HG03159 (cell line): ENCODE results near the gene WBP11.
A peak's percentile ranks its signal among the peaks of the same experiment; 100 is the strongest.

Experiments used
- ATAC-seq: cut with Tn5 transposase; IDR thresholded peaks from one replicate; pipeline ENCODE4 v1.9.1; 2021; ENCODE audit warnings: mild to moderate bottlenecking, moderate library complexity; ENCODE audit not compliant: unreplicated experiment

Gene WBP11

DNA sequence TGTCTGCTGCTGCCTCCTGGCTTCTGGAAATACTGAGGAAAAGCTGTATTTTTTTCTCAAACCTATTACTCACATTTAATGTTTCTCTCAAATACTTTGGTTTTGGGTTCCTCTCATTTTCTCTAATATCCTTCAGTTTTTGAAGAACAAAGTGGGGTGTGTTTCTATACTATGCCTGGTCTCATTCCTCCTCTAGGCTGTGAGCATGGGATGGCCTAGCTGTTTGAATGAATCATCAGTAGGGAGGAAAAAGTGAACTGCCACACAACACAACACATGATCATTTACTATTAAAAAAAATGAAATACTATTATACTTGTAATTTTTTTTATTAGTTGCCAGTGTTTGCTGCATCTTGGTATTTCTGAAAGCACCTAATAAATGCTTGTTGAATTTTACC lies 22.0 kb upstream of the WBP11 start:
- no peak for ATAC-seq

DNA sequence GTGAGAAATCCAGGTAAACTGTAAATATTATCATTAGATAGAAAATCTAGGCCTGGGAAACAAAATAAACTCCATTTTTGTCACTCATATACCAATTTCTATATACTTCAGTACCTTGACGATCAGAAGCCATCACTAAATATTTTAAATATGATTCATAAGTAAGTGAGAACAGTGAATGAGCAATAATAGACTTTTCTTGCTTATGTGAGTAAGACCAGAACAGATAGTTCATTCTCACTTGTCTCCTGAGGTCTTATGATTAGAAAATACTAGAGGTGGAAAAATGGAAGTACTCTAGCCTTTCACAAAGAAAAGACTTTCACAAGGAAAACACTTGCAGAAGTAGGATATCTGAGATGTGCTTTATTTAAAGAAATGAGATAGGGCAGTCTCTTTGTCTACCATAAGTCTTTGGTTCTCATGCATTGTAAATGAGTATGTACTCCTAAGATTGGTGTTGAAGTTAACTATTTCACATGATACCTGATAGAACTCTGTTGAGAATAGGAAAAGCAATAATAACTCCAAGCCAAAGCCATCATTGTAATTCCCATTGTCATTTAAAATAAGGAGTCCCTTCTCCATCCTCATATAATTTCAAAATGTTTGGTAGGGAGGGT lies 20.8 kb upstream of the WBP11 start:
- ATAC-seq = no peak

DNA sequence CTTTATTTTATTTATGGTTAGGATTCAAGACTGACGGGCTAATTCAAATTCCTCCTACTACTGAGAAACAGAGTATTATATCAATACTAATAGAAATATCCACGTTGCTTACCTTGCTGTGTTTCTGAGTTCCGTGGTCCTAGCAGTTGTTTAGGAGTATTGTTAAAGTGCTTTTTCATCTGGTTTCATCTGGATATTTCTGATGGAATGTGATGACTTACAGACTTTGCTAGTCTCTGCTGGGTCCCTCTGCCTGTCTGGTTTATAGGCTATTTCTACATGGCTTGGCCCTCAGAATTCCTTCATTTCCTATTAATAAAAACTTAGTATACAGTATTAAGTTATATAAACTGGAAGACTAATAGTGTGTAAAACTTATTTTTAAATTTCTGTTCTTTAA lies 10.7 kb upstream of the WBP11 start, which contains the start of gene SMCO3:
Gene SMCO3 (minus strand): TSS at position 169 of the 400 bp plus-strand sequence. CDS start 7,502 bp downstream, outside the sequence.
- ATAC-seq = no peak

DNA sequence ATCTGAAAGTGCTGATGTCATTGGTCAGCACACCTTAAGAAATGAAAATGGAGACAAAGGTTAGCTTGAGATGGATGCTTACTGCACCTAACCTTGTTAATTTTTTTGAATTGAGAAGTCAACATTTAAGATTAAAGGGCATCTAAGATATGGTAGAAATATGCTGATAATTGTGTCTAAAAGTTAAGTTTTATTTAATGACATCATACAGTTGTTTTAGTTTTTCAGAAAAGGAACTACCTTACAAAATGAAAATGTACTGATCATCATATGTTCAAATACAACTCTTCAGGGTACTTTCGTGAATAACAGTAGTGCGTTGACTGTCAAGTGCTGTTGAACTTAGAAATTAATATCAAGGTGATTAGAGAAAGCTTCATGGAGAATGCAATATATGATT lies 8.2 kb upstream of the WBP11 start:
- no peak for ATAC-seq

DNA sequence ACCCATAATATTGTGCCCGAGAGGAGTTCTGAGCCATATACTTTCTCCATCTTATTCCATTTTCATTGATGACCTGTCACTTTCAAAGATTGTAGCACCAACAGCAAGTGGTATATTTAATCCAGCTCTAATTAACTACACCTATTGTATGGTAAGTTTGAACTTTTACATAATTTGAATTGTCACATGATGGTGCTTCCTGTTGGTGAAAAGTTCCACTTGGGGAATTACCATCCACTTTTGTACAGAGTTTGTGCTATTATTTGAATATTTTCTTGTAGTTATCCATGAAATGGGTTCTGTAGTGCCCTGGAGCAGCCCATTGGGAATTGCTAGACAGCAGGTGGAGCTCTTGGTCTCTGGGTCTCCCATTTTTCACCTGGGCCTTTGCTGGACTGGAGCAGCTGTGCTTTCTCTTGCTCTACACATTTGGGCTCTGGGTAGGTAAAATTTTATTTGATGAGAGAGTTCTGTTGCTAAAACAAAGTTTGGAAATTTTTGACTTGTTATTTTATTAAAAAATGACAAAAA lies 7.7 kb upstream of the WBP11 start:
- no peak for ATAC-seq

DNA sequence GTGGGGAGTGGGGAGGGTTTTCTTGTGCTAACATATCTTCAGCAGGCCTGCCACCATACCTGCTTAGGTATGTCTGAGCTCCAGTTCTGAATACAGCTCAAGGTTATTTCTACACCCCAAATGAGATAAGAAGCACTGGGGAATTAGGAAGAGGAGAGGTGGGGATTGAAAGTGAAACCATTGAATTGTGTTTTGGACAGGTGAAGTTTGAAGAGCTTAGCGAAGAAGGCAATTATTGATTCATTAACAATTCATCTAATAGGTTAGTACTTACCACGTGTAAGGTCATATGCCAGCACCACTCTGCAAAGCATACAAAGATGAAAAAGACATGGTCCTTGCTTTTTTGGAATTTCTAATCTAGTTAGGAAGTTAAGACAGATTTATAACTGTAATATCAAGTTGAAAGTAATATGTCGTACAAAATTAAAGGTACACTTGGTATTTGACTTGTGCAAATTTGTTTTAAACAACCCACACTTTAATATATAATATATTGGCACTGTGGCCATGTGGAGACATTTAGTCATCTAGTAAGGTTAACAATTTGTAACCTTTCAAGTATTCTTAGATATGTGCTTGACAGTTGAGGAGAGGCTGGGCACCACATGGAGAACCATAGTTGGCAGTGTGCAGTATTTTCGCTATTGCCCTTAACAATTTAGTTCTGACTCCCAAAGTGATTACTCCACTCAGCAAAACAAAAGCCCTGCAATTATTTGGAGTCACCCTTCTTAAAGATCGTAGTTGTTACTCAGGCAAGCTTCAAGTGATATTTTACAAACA lies 7.1 kb upstream of the WBP11 start:
- ATAC-seq = no peak

DNA sequence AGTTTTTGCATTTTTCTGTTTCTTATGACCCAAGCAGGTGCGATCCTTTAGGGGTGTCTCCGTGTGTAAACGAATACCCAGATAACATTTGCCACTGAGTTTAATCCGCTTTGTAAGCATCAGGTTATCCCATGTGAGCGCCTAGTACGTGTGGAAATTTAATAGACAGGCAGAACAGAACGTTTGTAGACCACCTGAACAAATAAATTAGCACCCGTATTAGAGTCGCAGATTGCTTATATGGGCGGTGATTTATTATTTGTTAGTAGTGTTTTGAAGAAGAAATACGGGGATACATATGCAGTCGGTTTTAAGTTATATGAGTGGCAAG lies 517 bp upstream of the WBP11 start:
- ATAC-seq = peak; percentile 15

DNA sequence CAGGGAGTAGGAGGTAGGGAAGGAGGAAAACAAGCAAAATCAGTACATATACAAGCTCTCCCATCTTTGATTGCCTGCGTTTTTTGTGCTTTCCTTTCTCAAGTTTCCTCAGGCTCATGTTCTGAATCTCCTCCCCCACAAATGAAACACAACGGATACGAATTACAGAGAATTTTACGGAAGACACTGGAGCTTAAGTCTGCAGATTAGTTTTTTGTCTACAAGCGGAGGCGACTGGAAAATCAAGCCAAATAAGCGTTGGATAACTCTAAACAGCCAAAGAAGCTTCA lies 612 bp downstream of the WBP11 start:
- ATAC-seq = no peak

DNA sequence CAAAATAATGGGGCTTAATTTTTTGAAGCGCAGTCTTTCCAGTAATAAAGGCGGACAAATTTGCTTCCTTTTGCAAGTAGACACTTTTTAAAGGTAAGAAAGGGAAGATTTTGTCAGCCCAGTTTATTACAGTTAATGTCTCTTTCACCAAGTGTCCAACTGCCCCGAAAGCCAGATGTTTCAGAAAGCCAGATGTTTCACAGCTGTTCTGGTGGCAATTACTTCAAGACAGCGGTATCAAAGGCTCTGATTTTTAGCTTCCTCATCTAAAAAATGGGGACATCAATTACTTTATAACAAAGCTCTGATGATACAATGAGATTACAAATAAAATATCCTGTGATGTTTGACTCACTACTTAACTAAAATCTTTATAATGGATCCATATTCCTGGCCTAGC lies 1.0 kb downstream of the WBP11 start:
- no peak for ATAC-seq

DNA sequence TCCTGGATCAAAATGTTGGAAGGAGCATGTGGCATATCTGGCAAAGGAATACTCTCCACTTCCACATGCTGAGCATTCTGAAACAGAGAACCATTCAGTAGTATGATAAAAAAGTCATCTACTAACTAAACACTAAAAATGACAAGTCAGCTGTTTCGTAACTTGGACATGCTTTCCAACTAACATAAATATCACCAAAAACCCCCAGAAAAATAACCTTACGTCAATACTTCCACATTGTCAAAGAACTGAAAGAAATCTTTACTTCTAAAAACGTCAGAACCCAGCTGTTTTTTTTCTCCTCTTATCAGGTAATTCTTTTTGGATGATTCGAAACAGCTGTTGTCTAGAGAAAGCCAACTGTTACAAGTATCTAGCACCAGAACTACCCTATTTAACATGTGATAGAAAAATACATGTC lies 8.2 kb downstream of the WBP11 start:
- no peak for ATAC-seq

DNA sequence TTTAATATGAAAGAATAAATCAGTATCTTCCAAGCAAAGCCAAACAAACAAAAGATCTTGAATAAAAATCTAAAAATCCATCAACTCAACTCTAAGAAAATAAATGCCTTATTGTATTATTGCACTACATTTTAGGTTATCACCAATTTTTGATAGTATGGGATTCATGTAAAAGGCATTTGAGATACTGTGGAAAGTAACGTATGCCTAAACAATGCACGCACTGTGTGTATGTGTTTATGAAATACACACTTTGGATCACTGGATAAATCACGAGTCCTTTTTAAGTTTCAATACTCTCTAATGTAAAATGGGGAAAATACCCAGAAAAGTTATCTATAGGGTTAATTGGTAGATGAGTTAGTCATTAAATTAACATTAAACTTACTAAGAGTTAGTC lies 17.7 kb downstream of the WBP11 start:
- no peak for ATAC-seq

DNA sequence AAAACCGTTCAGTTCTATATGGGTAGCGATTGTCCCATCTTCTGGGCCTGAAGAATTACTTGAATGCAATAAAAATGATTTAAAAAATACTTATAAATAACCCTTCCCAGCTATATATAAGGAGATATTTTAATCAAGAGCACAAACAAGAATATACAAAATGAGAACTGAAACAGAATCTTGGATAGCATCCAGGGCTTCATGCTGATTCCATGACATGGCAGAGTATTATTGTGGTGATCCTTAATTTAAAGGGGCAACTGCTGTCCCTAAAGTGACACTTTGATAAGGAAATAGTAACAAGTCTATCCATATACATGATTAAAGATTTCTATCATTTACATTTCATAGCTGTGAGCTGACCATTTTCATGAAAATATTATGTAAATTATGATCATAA lies 18.8 kb downstream of the WBP11 start:
- ATAC-seq = no peak

DNA sequence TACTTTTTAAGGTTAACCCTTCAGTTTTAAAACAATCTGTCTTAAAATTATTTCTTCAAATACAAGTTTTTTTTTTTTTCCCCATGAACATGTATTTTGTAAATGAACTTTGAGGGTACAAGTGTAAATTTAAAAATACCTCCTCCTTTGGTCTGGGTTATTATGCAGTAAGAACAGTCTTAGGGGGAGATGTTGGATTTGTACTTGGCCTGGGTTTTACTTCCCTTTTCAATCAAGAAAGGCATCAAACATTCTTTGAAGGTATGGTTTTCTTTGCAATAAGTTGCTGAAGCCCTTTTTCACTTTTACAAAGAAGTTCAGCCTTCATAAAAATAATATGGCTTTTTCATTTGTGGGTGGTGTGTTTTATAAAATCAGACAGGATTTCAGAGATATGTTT lies 20.5 kb downstream of the WBP11 start:
- ATAC-seq = no peak

DNA sequence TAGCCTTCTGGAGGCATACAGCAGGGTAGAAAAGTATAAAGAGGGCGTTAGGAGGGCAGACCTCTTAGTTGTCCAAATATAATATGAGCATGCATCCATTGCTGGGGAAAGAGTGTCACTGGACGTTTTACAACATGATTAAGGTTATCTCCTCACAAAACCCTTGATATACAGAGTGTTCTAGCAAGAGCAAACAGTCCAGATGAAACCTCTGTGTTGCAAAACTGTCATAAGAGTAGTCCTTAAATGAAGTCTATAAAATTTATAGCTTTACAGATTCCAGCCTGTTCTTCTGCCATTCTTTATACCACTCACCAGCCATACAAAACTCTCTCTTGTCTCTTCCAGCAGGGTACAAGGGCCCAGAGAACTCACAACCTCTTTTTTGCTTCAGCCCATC lies 21.7 kb downstream of the WBP11 start:
- no peak for ATAC-seq

DNA sequence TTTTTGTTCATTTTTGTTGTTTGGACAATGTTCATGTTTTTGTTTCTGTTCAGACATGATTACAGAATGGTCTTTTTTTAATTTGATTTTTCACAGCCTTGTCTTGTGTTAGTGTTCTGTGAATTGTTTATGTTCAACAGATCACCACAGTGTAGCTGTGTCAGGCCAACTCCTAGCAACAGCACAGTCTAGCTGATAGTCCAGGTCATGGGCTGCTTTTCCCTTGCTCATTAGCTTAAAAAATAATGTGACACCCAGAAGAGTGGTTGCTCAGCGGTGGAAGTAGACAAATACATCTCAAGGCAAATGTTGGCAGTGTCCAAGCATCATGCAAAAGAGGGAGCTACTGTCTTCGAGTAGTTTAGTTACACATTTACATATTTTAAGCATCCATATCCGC lies 22.4 kb downstream of the WBP11 start:
- ATAC-seq = no peak

DNA sequence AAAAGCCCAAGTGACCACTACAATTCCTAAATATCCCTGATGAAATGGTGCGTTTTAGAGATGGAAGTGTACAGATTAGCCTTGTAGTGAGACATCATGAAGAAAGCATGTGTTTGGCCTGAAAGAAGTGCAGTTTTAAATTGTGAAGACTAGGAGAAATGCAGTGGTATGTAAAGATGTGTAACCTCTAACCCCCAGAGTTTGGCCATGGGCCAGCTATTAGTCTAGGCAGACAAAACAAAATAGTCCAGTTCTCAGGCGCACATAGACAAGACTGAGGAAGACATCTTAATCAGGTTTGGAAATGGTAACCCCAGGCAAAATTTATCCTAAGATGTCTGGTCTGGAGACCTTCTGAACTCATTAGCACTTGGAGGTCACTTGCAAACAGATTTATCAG lies 23.4 kb downstream of the WBP11 start:
- ATAC-seq = no peak

DNA sequence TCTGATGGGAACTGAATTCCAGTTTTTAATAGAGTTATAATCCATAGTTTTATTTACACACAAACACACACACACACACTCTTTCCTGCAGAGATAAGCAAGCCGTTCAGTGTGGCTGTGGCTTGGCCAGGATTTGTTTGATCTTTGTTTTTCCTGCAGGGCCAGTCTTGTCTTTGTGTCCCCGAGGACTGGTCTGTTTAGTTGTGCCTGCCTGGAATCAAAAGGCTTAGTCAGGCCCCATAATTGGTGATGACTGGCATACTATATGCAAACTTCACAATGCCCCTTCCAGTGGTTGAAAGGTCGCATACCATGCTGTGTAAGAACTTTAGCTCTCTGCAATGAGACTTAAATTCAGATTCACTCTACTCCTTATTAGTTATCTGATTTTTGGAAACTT lies 26.0 kb downstream of the WBP11 start:
- no peak for ATAC-seq

DNA sequence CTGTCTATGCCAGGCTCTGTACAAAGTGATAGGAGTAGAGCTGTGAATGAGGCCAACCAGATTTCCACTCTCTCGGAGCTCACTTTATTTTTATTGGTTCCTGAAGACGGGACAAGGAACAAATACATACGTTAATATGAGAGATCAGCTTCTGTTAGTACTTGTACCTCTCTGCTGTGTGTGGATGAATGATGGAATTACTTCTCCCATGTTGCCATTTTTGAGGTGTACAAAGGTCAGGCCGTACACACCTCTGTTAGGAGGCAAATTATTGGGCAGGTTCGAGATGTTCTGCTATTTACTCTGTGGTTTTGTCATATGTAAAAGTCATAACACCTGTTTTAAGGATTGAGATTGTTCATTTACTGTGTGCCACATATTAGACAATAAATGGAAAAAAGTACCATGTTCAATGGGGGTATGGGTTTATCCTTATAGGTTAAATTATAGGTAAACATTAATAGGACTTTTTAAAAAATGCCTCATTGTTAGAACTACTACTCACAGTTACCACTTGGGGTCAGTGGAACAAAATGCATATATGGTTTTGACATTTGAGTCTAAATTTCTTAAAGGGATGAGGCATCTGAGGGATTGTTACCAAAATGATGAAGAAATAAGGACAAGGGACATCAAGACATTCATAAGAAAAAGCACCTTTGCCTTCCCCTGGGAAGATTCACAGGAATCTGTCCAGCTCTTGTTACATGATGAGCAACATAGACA lies 26.9 kb downstream of the WBP11 start:
- ATAC-seq = no peak

DNA sequence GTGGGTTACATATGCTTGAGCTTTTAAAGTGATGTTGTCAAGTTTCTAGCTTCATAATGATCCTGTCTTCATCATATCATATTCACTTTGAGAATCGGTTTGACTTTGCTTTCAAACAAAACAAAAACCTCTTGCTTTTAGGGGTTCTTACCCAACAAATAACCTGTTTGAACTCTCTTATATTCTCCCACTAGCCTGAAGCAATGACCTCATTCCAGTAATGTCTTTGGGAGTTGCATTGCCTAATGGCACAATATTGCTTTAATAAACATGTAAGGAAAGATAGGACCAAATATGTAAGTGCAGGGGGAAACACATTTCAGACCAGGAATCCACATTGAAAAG lies 27.7 kb downstream of the WBP11 start:
- ATAC-seq = no peak

DNA sequence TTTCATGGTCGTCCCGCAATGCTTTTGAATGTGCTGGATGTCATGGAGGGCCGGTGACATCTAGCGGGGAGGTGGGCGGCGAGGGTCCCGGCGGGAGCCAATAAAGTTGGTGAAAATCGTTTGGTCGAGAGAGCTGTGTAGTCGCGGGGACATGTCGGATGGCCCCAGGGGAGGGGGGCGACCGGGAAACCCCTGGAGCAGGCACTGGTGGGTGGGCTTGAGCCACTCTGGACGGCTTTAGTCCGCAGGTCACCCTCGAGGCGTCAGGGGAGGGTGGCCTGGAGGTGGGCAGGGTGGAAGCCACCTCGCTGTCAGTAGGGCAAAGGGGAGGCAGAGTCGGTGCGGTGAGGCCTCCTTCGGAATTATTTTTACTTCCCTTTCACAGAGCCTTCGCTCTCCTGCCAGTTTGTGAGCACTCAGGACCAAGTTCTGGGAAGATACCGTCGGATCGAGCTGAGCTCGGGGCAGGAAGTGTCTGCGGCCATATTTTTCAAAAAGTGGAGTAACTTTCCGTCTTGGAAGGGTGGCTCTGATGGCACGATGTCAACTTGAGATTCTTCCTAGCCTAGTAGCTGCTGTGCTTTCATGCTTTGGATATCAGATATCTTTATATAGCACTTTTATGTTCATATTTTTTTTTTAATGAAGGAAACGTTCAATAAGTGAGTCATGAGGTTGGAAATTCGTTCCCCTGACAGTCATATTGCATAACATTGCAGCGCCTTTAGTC lies 28.2 kb downstream of the WBP11 start:
- no peak for ATAC-seq

DNA sequence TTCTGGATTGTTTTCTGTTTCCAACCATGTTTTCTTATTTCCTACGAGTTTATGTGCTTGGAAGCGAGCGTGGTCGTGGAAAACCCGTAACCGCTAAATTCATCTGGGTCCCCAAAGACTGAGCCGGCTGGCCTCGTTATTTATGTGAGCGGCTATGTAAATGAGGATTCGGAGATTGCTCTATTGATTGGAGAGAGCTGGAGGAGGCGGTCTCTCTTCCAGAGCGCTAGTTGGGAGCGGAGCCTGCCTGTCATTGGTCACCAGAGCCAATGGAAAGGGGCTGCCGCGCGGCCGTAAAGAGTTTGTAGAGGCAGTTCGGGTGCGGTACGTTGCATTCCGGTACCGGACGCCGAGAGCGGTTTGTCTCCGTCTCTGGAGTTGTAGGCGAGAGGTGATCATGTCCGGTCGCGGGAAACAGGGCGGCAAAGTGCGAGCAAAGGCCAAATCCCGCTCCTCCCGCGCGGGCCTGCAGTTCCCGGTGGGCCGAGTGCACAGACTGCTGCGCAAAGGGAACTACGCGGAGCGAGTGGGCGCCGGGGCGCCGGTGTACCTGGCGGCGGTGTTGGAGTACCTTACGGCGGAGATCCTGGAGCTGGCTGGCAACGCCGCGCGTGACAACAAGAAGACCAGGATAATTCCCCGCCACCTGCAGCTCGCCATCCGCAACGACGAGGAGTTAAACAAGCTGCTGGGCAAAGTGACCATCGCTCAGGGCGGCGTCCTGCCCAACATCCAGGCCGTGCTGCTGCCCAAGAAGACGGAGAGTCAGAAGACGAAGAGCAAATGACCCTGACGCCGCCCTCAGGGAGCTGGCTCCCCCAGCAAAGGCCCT lies 29.0 kb downstream of the WBP11 start:
- ATAC-seq = peak; percentile 59
